HCT116 (cell line): ENCODE data around the gene SYCE1. TPM values are rescaled to one million over a fixed set of nuclear protein-coding genes. Genes with fewer than 3 reads are reported as not detected.
A peak's percentile ranks its signal among the peaks of the same experiment; 100 is the strongest.

Experiments used
- ATAC-seq: fragments of 200-7000 bp; cut with Tn5 transposase; 2 replicates; pipeline ENCODE4 v1.9.1; 2020; ENCODE audit warnings: mild to moderate bottlenecking, moderate library complexity
- BruUV-seq: library from RNA; stranded (reverse); fragments of 400-500 nt; replicated peaks from 2 replicates; lab custom pipeline; 2021; lab: Mats Ljungman, UMichigan
- CTCF ChIA-PET: fragments of 300-600 bp; sonication (Branson Sonifier 250); formaldehyde crosslinking; loops from one replicate; lab custom pipeline; 2021; ENCODE audit warnings: antibody characterized with exemption; lab: Charles Lee
- POLR2A ChIA-PET: fragments of 300-600, 350-600 bp; sonication (Branson Sonifier 250); formaldehyde crosslinking; loops from one replicate; lab custom pipeline; 2021; ENCODE audit warnings: antibody characterized with exemption; lab: Charles Lee
- RAD21 ChIA-PET, 2 experiments: fragments of 300-600 bp; sonication (Branson Sonifier 250); formaldehyde crosslinking; loops; one replicate each; lab custom pipeline; 2023; ENCODE audit warnings: low total read pairs in 2 of 2; ENCODE audit not compliant: uncharacterized antibody in 2 of 2, unreplicated experiment in 2 of 2, low non-redundant PET in 1 of 2; lab: Charles Lee
- DNase-seq: peaks from one replicate; pipeline ENCODE4 v3.0.0-alpha.2; 2010; ENCODE audit warnings: low read depth, low spot score
- H2AFZ ChIP-seq: fragments of 200-600 bp; shearing (Covaris generic), sonication (generic); 2 replicates; pipeline ENCODE4 v1.6.1; 2017; ENCODE audit warnings: low read depth, mixed run types, mixed read lengths, antibody characterized with exemption, low read length; ENCODE audit not compliant: poor library complexity, severe bottlenecking
- H3K27ac ChIP-seq: 2 replicates; pipeline ENCODE4 v1.5.1; 2012; ENCODE audit warnings: low read depth, low read length
- H3K27me3 ChIP-seq: fragments of 200-600 bp; sonication (generic); 2 replicates; pipeline ENCODE4 v1.6.1; 2016; ENCODE audit warnings: mixed run types, low read length, mixed read lengths; ENCODE audit not compliant: insufficient read depth
- H3K36me3 ChIP-seq, 2 experiments: fragments of 200-500 bp in 1 of 2; fragments of 200-600 bp in 1 of 2; sonication (Bioruptor generic) in 1 of 2; sonication (generic) in 1 of 2; 2 replicates each; pipeline versions ENCODE4 v1.5.1 to v1.6.1; 2014 to 2016; ENCODE audit warnings: low read length in 2 of 2, inconsistent platforms in 1 of 2, mixed read lengths in 1 of 2, mixed run types in 1 of 2; ENCODE audit not compliant: insufficient read depth in 2 of 2, control insufficient read depth in 1 of 2
- H3K4me1 ChIP-seq, 2 experiments: fragments of 200-600 bp in 1 of 2; sonication (generic) in 1 of 2; 2 replicates each; pipeline versions ENCODE4 v1.5.1 to v1.6.1; 2012 to 2017; ENCODE audit warnings: low read length in 2 of 2, inconsistent platforms in 1 of 2, mild to moderate bottlenecking in 1 of 2, mixed read lengths in 1 of 2, mixed run types in 1 of 2, moderate library complexity in 1 of 2; ENCODE audit not compliant: insufficient read depth in 2 of 2, control insufficient read depth in 1 of 2
- H3K4me2 ChIP-seq: fragments of 200-600 bp; sonication (generic); 2 replicates; pipeline ENCODE4 v1.6.1; 2017; ENCODE audit warnings: mixed run types, low read length, mixed read lengths
- H3K4me3 ChIP-seq, 2 experiments: fragments of 200-600 bp in 1 of 2; sonication (generic) in 1 of 2; replicated peaks in 1 of 2; 2 replicates each; pipeline ENCODE4 v1.5.1; 2011 to 2016; ENCODE audit warnings: low read length in 2 of 2, control low read depth in 1 of 2, low read depth in 1 of 2, mild to moderate bottlenecking in 1 of 2, mixed read lengths in 1 of 2, mixed run types in 1 of 2
- H3K79me2 ChIP-seq: fragments of 200-600 bp; sonication (generic); 2 replicates; pipeline ENCODE4 v1.6.1; 2017; ENCODE audit warnings: mild to moderate bottlenecking, mixed run types, low read length, moderate library complexity, mixed read lengths; ENCODE audit not compliant: insufficient read depth
- H3K9ac ChIP-seq: fragments of 200-600 bp; sonication (generic); 2 replicates; pipeline ENCODE4 v1.6.1; 2016; ENCODE audit warnings: low read length, mixed read lengths
- H3K9me2 ChIP-seq: fragments of 200-600 bp; sonication (generic), shearing (Covaris generic); 2 replicates; pipeline ENCODE4 v1.6.1; 2017; ENCODE audit warnings: mixed run types, mild to moderate bottlenecking, moderate library complexity; ENCODE audit not compliant: insufficient read depth
- H3K9me3 ChIP-seq, 2 experiments: fragments of 200-500 bp in 1 of 2; fragments of 200-600 bp in 1 of 2; sonication (Bioruptor generic) in 1 of 2; sonication (generic) in 1 of 2; 2 replicates each; pipeline ENCODE4 v1.6.1; 2014 to 2017; ENCODE audit warnings: low read length in 2 of 2, mixed read lengths in 2 of 2, inconsistent platforms in 1 of 2, low read depth in 1 of 2, mild to moderate bottlenecking in 1 of 2, mixed run types in 1 of 2, moderate library complexity in 1 of 2; ENCODE audit not compliant: control insufficient read depth in 1 of 2, insufficient read depth in 1 of 2
- H4K20me1 ChIP-seq: fragments of 200-600 bp; sonication (generic), shearing (Covaris generic); 2 replicates; pipeline ENCODE4 v1.6.1; 2017; ENCODE audit warnings: mixed run types, mild to moderate bottlenecking, moderate library complexity; ENCODE audit not compliant: insufficient read depth
- CEBPB ChIP-seq: IDR thresholded peaks from 2 replicates; pipeline ENCODE4 v1.6.1; 2012; ENCODE audit warnings: low read depth
- CTCF ChIP-seq, 3 experiments: fragments of 200-600 bp in 1 of 3; sonication (generic) in 1 of 3; IDR thresholded peaks in 2 of 3; conservative IDR thresholded peaks in 1 of 3; 2 replicates each; pipeline ENCODE4 v1.5.1; 2012 to 2017; ENCODE audit warnings: low read depth in 2 of 3, low read length in 2 of 3, antibody characterized with exemption in 1 of 3, borderline replicate concordance in 1 of 3, control low read depth in 1 of 3, mild to moderate bottlenecking in 1 of 3, mixed read lengths in 1 of 3, mixed run types in 1 of 3, moderate library complexity in 1 of 3; ENCODE audit not compliant: insufficient read depth in 1 of 3
- EGR1 ChIP-seq: IDR thresholded peaks from 2 replicates; pipeline ENCODE4 v1.6.1; 2012; ENCODE audit warnings: low read depth
- ELF1 ChIP-seq: IDR thresholded peaks from 2 replicates; pipeline ENCODE4 v1.6.1; 2012; ENCODE audit warnings: low read depth, borderline replicate concordance
- EZH2 ChIP-seq: fragments of 200-600 bp; sonication (generic); IDR thresholded peaks from 2 replicates; pipeline ENCODE4 v1.6.1; 2017; ENCODE audit warnings: antibody characterized with exemption, mixed run types
- FOSL1 ChIP-seq: IDR thresholded peaks from 2 replicates; pipeline ENCODE4 v1.6.1; 2012; ENCODE audit warnings: low read depth
- RAD21 ChIP-seq: IDR thresholded peaks from 2 replicates; pipeline ENCODE4 v1.6.1; 2012; ENCODE audit warnings: low read depth, mild to moderate bottlenecking
- SP1 ChIP-seq: IDR thresholded peaks from 2 replicates; pipeline ENCODE4 v1.6.1; 2012; ENCODE audit warnings: low read depth
- SRF ChIP-seq: IDR thresholded peaks from 2 replicates; pipeline ENCODE4 v1.6.1; 2012; ENCODE audit warnings: low read depth
- intact Hi-C: fragments of 100-400 bp; cut with micrococcal nuclease; formaldehyde crosslinking; loops from 2 replicates; pipeline ENCODE4 v1.10.0; 2022
- total RNA-seq: library from RNA; stranded (reverse); gene quantifications from one replicate; pipeline ENCODE4 v1.2.1, GENCODE V29; 2021; ENCODE audit not compliant: unreplicated experiment

The SYCE1 gene
- total RNA-seq, 1 experiment from 2014 or later: not detected

GRCh38 chr10:133557381-133557780 lies 8.0 kb downstream of the SYCE1 start:
- ChIA-PET RAD21 (no interaction called here), CTCF (no interaction called here), POLR2A (no interaction called here)
- DNase-seq (no peak), ATAC-seq (no peak)
- no peaks in the 10 kb centered on the region for H3K27me3 ChIP-seq
- TF ChIP-seq ELF1 (no peak), RAD21 (peak; percentile 17; the same call in 1 of the 2 replicates)
- H3K79me2 ChIP-seq: no peaks in the 10 kb centered on the region
- no peak overlapping the region for H2AFZ ChIP-seq
- H3K9ac ChIP-seq: no peak overlapping the region
- intact Hi-C loops: no loop called here
- no peaks in the 10 kb centered on the region for H3K9me3 ChIP-seq
- H3K27ac ChIP-seq: no peak overlapping the region
- no peaks in the 10 kb centered on the region for H3K9me2 ChIP-seq
- H3K4me2 ChIP-seq: no peak overlapping the region
- no peaks in the 10 kb centered on the region for H4K20me1 ChIP-seq
- no TSS peak for BruUV-seq
- H3K4me3 ChIP-seq: no peak overlapping the region
- no peaks in the 10 kb centered on the region for H3K4me1 ChIP-seq
- no peaks in the 10 kb centered on the region for H3K36me3 ChIP-seq

- no peak overlapping the region for H3K4me3 ChIP-seq
- DNase-seq (no peak), ATAC-seq (no peak)
- POLR2A ChIA-PET: no interaction called here
- H3K4me2 ChIP-seq: no peak overlapping the region
- no peaks in the 10 kb centered on the region for H3K79me2 ChIP-seq
- H3K9ac ChIP-seq: no peak overlapping the region
- no TSS peak for BruUV-seq
- no peaks in the 10 kb centered on the region for H3K36me3 ChIP-seq
- H3K4me1 ChIP-seq: no peaks in the 10 kb centered on the region
- no peaks in the 10 kb centered on the region for H3K27me3 ChIP-seq
- H3K9me3 ChIP-seq: no peaks in the 10 kb centered on the region
- no peaks in the 10 kb centered on the region for H4K20me1 ChIP-seq
- RAD21 ChIA-PET: no interaction called here
- TF ChIP-seq SP1 (no peak), FOSL1 (no peak), CTCF (IDR thresholded peaks at IDR 0.05 in 2 of 3, conservative IDR thresholded peaks at IDR 0.05 in 1 of 3; ENCODE audit: borderline replicate concordance in 1 of 3, insufficient read depth in 1 of 3, low read depth in 2 of 3, low read length in 2 of 3) (no peak), EGR1 (no peak), SRF (no peak), EZH2 (no peak), CEBPB (no peak)
- no peak overlapping the region for H3K27ac ChIP-seq
- no peak overlapping the region for H2AFZ ChIP-seq
- CTCF ChIA-PET: no interaction called here
- intact Hi-C loops: no loop called here
- H3K9me2 ChIP-seq: no peaks in the 10 kb centered on the region
Measured at GRCh38 chr10:133555521-133555920, 9.9 kb downstream of the SYCE1 start.
